ENCODE results near the gene RCN1.
A peak's percentile ranks its signal among the peaks of the same experiment; 100 is the strongest.
"Not testable (repeated sequence)": the region's sequence is repeated elsewhere in the genome, so short reads cannot be mapped to it uniquely, and the experiment has no call there.

Gene RCN1

DNA sequence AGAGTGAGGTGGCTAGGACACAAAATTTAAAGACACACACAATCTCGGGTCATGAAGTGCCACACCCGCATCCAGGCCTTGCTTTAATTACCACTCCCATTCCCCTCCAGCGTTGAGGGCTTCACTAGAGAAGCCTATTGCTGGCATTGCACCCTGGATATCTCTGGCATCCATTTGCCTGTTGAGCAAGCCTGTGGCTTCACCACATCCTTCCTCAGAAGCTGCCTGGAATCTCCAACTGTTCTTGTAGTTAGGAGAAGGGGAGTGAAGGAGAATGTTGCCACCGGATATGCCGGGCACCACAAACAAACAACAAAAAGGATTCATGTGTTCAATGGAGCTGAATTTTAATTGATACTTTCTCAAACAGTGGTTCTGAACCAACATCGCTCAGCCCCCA, 34.4 kb upstream of the RCN1 start:
- peak overlapping the region in 6 of 11 experiments; percentile 45 to 66 (median 56); a peak in 11 of 22 replicates for H3K9ac ChIP-seq
- H3K36me3 ChIP-seq = no peaks in the 10 kb centered on the region
- H3K4me3 ChIP-seq = peak overlapping the region in 1 of 10 experiments; percentile 29; a peak in 2 of 20 replicates
- H3K9me3 ChIP-seq (replicated peaks in 1 of 11) = no peaks in the 10 kb centered on the region
- peak overlapping the region; percentile 7 to 77 (median 65); a peak in 20 of 22 replicates for H3K4me2 ChIP-seq
- H3K27me3 ChIP-seq = no peaks in the 10 kb centered on the region
- H4K20me1 ChIP-seq = no peaks in the 10 kb centered on the region
- peak overlapping the region in 9 of 11 experiments; percentile 20 to 86 (median 80); a peak in 16 of 22 replicates for H3K27ac ChIP-seq
- H3K4me1 ChIP-seq = peaks cover 0 to 66% (median 33%) of the 10 kb centered on the region in 10 experiments; a peak in 17 of 20 replicates
- peak in 8 of 11 experiments; percentile 12 to 90 (median 77); a peak in 14 of 22 replicates for TF ChIP-seq Cebpa-rat (IDR thresholded peaks at IDR 0.05)

- no peaks in the 10 kb centered on the region for H4K20me1 ChIP-seq
- peaks cover 0 to 62% (median 40%) of the 10 kb centered on the region in 10 experiments; a peak in 14 of 20 replicates for H3K4me1 ChIP-seq
- H3K4me3 ChIP-seq = no peak overlapping the region
- H3K9me3 ChIP-seq (replicated peaks in 1 of 11) = no peaks in the 10 kb centered on the region
- H3K27ac ChIP-seq = no peak overlapping the region
- no peak for TF ChIP-seq Cebpa-rat (IDR thresholded peaks at IDR 0.05)
- no peaks in the 10 kb centered on the region for H3K36me3 ChIP-seq
- no peak overlapping the region for H3K4me2 ChIP-seq
- H3K27me3 ChIP-seq = no peaks in the 10 kb centered on the region
- H3K9ac ChIP-seq = no peak overlapping the region
Observed at GRCh38 chr11:32059686-32060462, 31.0 kb upstream of the RCN1 start.

GRCh38 chr11:32062540-32062939, 28.3 kb upstream of the RCN1 start:
- Histone ChIP-seq H3K27me3 (no peaks in the 10 kb centered on the region), H3K4me3 (no peak overlapping the region), H4K20me1 (no peaks in the 10 kb centered on the region), H3K27ac (no peak overlapping the region), H3K4me2 (no peak overlapping the region), H3K4me1 (peaks cover 0 to 35% (median 17%) of the 10 kb centered on the region in 10 experiments; a peak in 14 of 20 replicates), H3K9me3 (replicated peaks in 1 of 11) (no peaks in the 10 kb centered on the region), H3K9ac (no peak overlapping the region), H3K36me3 (no peaks in the 10 kb centered on the region)
- TF ChIP-seq Cebpa-rat (IDR thresholded peaks at IDR 0.05) = no peak

GRCh38 chr11:32063031-32063430, 27.8 kb upstream of the RCN1 start:
- H3K4me1 ChIP-seq = peaks cover 0 to 33% (median 12%) of the 10 kb centered on the region in 10 experiments; a peak in 14 of 20 replicates
- H3K9me3 ChIP-seq (replicated peaks in 1 of 11); H3K36me3 ChIP-seq; H3K9ac ChIP-seq; H3K27me3 ChIP-seq; H4K20me1 ChIP-seq; H3K4me3 ChIP-seq; H3K27ac ChIP-seq: not testable (repeated sequence)
- peak overlapping the region in 3 of 11 experiments; percentile 9 to 26 (median 10); a peak in 1 of 22 replicates for H3K4me2 ChIP-seq

DNA sequence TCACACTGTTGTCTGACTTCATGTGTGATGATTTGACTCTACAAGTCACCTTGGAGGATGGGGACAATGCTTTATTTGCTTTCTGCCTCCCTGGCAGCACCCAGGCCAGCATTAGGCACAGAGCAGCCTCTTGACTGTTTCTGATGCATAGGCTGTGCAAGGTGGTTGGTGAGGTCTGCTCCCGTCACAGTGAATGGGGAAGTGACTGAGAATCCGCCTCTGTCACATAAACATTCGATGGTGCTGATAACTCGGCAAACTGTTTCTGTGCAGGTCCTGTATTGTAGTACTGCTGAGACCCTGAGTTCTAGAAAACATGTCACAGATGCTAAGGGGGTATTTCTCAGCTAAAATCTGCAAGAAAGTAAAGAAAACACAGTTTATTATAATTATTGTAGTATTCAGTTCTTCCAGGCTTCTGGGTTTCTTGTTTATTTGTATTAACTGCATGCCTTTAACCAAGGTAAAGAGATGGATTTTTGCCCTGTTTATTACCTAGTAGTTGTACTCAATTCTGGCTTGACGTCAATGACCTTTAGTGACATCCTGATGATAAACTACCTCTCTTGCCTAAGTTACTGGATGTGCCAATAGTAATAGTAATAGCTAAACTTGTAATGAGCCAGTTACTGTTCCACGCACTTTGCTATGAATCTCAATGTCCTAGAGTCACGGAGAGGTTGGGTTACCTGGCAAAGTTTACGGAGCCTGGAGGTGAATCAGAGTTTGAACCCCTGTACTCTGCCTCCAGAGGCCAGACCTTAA, 24.8 kb upstream of the RCN1 start:
- Histone ChIP-seq H4K20me1 (no peaks in the 10 kb centered on the region), H3K4me1 (peaks cover 0 to 47% (median 12%) of the 10 kb centered on the region in 10 experiments; a peak in 17 of 20 replicates), H3K27ac (no peak overlapping the region), H3K27me3 (no peaks in the 10 kb centered on the region), H3K9ac (no peak overlapping the region), H3K4me3 (no peak overlapping the region), H3K36me3 (no peaks in the 10 kb centered on the region), H3K9me3 (replicated peaks in 1 of 11) (no peaks in the 10 kb centered on the region), H3K4me2 (no peak overlapping the region)
- no peak for TF ChIP-seq Cebpa-rat (IDR thresholded peaks at IDR 0.05)

GRCh38 chr11:32068134-32068870, 22.6 kb upstream of the RCN1 start:
- Histone ChIP-seq H4K20me1 (no peaks in the 10 kb centered on the region), H3K4me3 (no peak overlapping the region), H3K27ac (no peak overlapping the region), H3K9me3 (replicated peaks in 1 of 11) (no peaks in the 10 kb centered on the region), H3K4me2 (peak overlapping the region in 2 of 11 experiments; percentile 5 to 17; a peak in 2 of 22 replicates), H3K9ac (no peak overlapping the region), H3K36me3 (no peaks in the 10 kb centered on the region), H3K4me1 (peaks cover 0 to 40% (median 12%) of the 10 kb centered on the region in 10 experiments; a peak in 17 of 20 replicates), H3K27me3 (no peaks in the 10 kb centered on the region)
- TF ChIP-seq Cebpa-rat (IDR thresholded peaks at IDR 0.05) = no peak

DNA sequence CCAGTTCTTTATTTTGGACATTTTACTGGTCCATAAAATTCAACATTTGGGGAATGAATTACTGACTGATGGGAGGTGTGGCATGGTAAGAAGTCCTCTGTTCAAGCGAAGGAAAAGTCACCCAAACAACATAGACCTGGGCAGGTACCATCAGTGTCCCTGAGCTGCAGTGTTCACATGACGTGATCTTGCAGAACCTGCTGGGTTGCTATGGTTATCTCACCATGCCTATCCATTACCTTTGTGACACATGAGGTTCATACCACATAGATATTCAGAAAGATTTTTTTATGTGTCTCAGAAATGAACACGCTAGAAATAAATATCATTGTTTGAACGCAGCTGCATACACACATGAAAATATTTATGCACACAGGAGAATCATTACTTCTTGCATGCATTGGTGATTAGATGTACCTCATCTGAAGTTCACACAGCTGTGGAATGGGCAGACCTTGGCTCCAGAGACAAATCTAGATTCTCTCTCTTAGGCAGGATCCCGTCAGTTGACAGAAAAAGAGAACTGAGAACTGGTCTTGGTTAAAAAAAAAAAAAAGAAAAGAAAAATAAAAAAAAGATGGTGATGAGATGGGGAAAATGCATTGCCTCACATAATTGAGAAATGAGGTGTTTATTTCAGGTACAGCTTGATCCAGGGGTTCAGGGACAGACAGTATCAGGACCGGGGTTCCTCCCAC, 21.4 kb upstream of the RCN1 start:
- no peaks in the 10 kb centered on the region for H3K36me3 ChIP-seq
- TF ChIP-seq Cebpa-rat (IDR thresholded peaks at IDR 0.05) = no peak
- H3K9ac ChIP-seq = no peak overlapping the region
- no peak overlapping the region for H3K4me3 ChIP-seq
- no peaks in the 10 kb centered on the region for H3K9me3 ChIP-seq (replicated peaks in 1 of 11)
- H3K4me2 ChIP-seq = peak overlapping the region in 7 of 11 experiments; percentile 0 to 51 (median 25); a peak in 9 of 22 replicates
- H3K27ac ChIP-seq = peak overlapping the region in 2 of 11 experiments; percentile 41 to 45; a peak in 2 of 22 replicates
- peaks cover 0 to 28% (median 5%) of the 10 kb centered on the region in 10 experiments; a peak in 14 of 20 replicates for H3K4me1 ChIP-seq
- H3K27me3 ChIP-seq = no peaks in the 10 kb centered on the region
- no peaks in the 10 kb centered on the region for H4K20me1 ChIP-seq

DNA sequence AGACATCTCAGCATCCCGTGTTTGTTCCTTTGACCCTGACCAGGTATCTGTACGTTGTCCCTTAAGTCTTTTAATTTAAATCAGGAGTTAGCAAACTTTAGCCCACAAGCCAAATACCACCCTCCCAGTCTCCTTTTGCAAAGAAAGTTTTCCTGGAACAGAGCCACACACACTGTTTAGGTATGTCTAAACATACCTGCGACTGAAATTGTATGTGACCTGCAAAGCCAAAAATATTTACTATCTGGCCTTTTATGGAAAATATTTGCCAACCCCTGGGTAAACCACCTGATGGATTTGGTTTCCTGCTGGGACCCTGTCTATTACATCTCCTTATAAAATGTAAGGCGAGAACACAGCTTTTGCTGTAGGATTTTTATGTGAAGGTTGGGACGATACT, 20.2 kb upstream of the RCN1 start:
- Histone ChIP-seq H4K20me1 (no peaks in the 10 kb centered on the region), H3K4me2 (no peak overlapping the region), H3K27ac (no peak overlapping the region), H3K9me3 (replicated peaks in 1 of 11) (peaks cover 0 to 3% (median 1%) of the 10 kb centered on the region in 11 experiments; a peak in 7 of 22 replicates), H3K27me3 (no peaks in the 10 kb centered on the region), H3K9ac (no peak overlapping the region), H3K4me3 (no peak overlapping the region), H3K36me3 (no peaks in the 10 kb centered on the region), H3K4me1 (peaks cover 0 to 28% (median 5%) of the 10 kb centered on the region in 10 experiments; a peak in 14 of 20 replicates)
- TF ChIP-seq Cebpa-rat (IDR thresholded peaks at IDR 0.05) = no peak
